Left ventricle myocardium superior (tissue), 1 donor: ENCODE results near the gene DDC. TPM values are rescaled to one million over a fixed set of nuclear protein-coding genes. Genes with fewer than 3 reads are reported as not detected.
"Not testable (repeated sequence)": the region's sequence is repeated elsewhere in the genome, so short reads cannot be mapped to it uniquely, and the experiment has no call there.

Experiments
- ATAC-seq: fragments of 200-7000 bp; cut with Tn5 transposase; one replicate; pipeline ENCODE4 v1.9.1; 2020; ENCODE audit warnings: mild to moderate bottlenecking, moderate library complexity
- DNase-seq: peaks from one replicate; pipeline ENCODE4 v3.0.0-alpha.2; 2020
- intact Hi-C: fragments of 100-400 bp; cut with micrococcal nuclease; formaldehyde crosslinking; loops from one replicate; pipeline ENCODE4 v1.11.0; 2022
- total RNA-seq: library from RNA; stranded (reverse); fragmentation: NEBNext Ultra II Directional; extraction: Animal tissue kit (Norgen Biotek cat#: 25700); gene quantifications from one replicate; pipeline ENCODE4 v1.2.1, GENCODE V29; 2021
- donor health status: DM: no; HTN: yes; CAD: no; lungs with severe emphysema.

DDC gene
- total RNA-seq, 1 donor from 2014 or later: not detected

- DNase-seq (no peak), ATAC-seq (no peak)
- intact Hi-C loops: no loop called here
Measured at GRCh38 chr7:50470250-50471163, 94.7 kb downstream of the DDC start.

GRCh38 chr7:50469181-50469580 lies 96.0 kb downstream of the DDC start:
- intact Hi-C loops: loop anchor here (5.0 kb wide), 2 partner anchors 208 to 693 kb away; no protein-coding TSS in a partner anchor
- ATAC-seq (no peak), DNase-seq (no peak)

GRCh38 chr7:50467817-50468610 lies 97.2 kb downstream of the DDC start:
- ATAC-seq (peak; percentile 96), DNase-seq (peak; percentile 88)
- intact Hi-C loops: loop anchor here (5.0 kb wide), 2 partner anchors 209 to 694 kb away; no protein-coding TSS in a partner anchor

- no peak for DNase-seq
- no peak for ATAC-seq
- intact Hi-C loops: loop anchor here (5.0 kb wide), 2 partner anchors 210 to 695 kb away; no protein-coding TSS in a partner anchor
Measured at GRCh38 chr7:50466815-50467585, 98.2 kb downstream of the DDC start.

- intact Hi-C loops: no loop called here
- no peak for ATAC-seq
Measured at GRCh38 chr7:50463035-50463434, 102.2 kb downstream of the DDC start.

GRCh38 chr7:50462361-50462760 lies 102.8 kb downstream of the DDC start:
- DNase-seq: no peak
- intact Hi-C loops: no loop called here
- no peak for ATAC-seq

More at GRCh38 chr7:50463035-50463434, 102.2 kb downstream of the DDC start:
- no peak for DNase-seq

- ATAC-seq (no peak), DNase-seq (no peak)
- intact Hi-C loops: no loop called here
Measured at GRCh38 chr7:50461695-50462094, 103.5 kb downstream of the DDC start.

GRCh38 chr7:50459183-50459582 lies 106.0 kb downstream of the DDC start:
- intact Hi-C loops, DNase-seq, ATAC-seq: not testable (repeated sequence)

- DNase-seq, ATAC-seq, intact Hi-C loops: not testable (repeated sequence)
Measured at GRCh38 chr7:50458651-50459050, 106.6 kb downstream of the DDC start.

- no peak for DNase-seq
- intact Hi-C loops: no loop called here
- no peak for ATAC-seq
Measured at GRCh38 chr7:50456371-50457123, 108.7 kb downstream of the DDC start.

- DNase-seq (no peak), ATAC-seq (no peak)
- intact Hi-C loops: no loop called here
Measured at GRCh38 chr7:50455658-50456057, 109.5 kb downstream of the DDC start.

GRCh38 chr7:50454968-50455367 lies 110.2 kb downstream of the DDC start:
- intact Hi-C loops: no loop called here
- DNase-seq (no peak), ATAC-seq (no peak)

- intact Hi-C loops: no loop called here
- ATAC-seq: peak; percentile 53
- DNase-seq: peak; percentile 47
Measured at GRCh38 chr7:50450590-50451032, 114.6 kb downstream of the DDC start.

GRCh38 chr7:50449881-50450589 lies 115.2 kb downstream of the DDC start, which contains the start of gene FIGNL1:
Gene FIGNL1 (minus strand): TSS chr7:50450350. CDS start chr7:50447287, 3,063 bp downstream.
- DNase-seq: peak; percentile 91
- intact Hi-C loops: no loop called here
- ATAC-seq: peak; percentile 100

- intact Hi-C loops: no loop called here
- ATAC-seq: no peak
- no peak for DNase-seq
Measured at GRCh38 chr7:50449501-50449880, 115.7 kb downstream of the DDC start.

GRCh38 chr7:50448823-50449222 lies 116.4 kb downstream of the DDC start:
- intact Hi-C loops: no loop called here
- no peak for DNase-seq
- ATAC-seq: no peak

- intact Hi-C loops: no loop called here
- ATAC-seq (no peak), DNase-seq (no peak)
Measured at GRCh38 chr7:50446542-50446960, 118.7 kb downstream of the DDC start.
